ENCODE data around the gene DZIP1L.

The DZIP1L gene

DNA sequence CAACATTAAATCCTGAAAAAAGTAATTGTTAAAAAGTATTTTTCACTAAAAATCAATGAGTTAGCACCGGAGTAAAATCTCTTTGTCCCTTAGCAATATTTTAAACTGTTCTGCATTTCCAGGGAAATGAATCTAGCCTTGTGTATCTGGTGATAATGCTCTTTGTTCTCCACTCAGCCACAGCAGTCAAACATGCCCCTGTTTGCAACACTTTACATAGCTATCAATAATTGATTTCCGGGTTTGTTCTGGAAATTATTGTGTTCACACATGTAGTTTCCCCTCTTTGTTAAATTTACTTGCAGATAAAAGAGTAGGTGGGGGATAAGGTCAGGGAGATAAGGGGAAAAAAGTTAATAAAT lies 20.4 kb upstream of the DZIP1L start:
- peak overlapping the region; percentile 12 for H3K27ac ChIP-seq (ENCODE audit: low read depth, low read length)
- peaks cover under 1% of the 10 kb centered on the region; the same call in 1 of the 2 replicates for H3K4me1 ChIP-seq (ENCODE audit: control insufficient read depth, insufficient read depth, low read length)
- no peak overlapping the region for H3K9ac ChIP-seq (ENCODE audit: low read depth, low read length)
- no peak overlapping the region for H3K4me3 ChIP-seq (ENCODE audit: low read depth, low read length)
- no peaks in the 10 kb centered on the region for H3K36me3 ChIP-seq (ENCODE audit: control insufficient read depth, insufficient read depth, low read length)
- no peaks in the 10 kb centered on the region for H3K9me3 ChIP-seq (ENCODE audit: control insufficient read depth, insufficient read depth, low read length)
- H3K27me3 ChIP-seq (ENCODE audit: control insufficient read depth, insufficient read depth, low read length) = no peaks in the 10 kb centered on the region

GRCh38 chr3:138135146-138135832 lies 19.9 kb upstream of the DZIP1L start:
- no peaks in the 10 kb centered on the region for H3K9me3 ChIP-seq (ENCODE audit: control insufficient read depth, insufficient read depth, low read length)
- H3K4me3 ChIP-seq (ENCODE audit: low read depth, low read length) = no peak overlapping the region
- peak overlapping the region; percentile 12 for H3K27ac ChIP-seq (ENCODE audit: low read depth, low read length)
- H3K9ac ChIP-seq (ENCODE audit: low read depth, low read length) = no peak overlapping the region
- no peaks in the 10 kb centered on the region for H3K4me1 ChIP-seq (ENCODE audit: control insufficient read depth, insufficient read depth, low read length)
- no peaks in the 10 kb centered on the region for H3K36me3 ChIP-seq (ENCODE audit: control insufficient read depth, insufficient read depth, low read length)
- no peaks in the 10 kb centered on the region for H3K27me3 ChIP-seq (ENCODE audit: control insufficient read depth, insufficient read depth, low read length)

DNA sequence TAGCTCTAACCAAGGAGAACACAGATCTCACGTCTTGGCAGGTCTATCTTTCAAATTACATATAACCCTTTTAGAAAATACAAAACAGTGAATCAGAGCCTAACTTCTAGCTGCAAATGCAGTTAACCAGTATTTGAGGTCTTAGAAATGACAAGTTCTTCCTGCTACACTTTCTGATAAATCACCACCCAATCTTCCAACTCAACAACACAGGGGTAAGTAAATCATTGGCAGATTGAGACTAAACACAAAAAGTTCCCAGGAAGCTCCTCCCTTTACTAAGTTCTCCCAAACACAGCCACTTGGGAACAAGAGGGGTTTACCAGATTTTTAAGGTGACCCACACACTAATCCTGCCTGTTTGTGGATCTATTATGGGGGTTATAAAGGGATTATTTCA lies 16.8 kb upstream of the DZIP1L start, which contains the start of gene A4GNT:
A4GNT (minus strand) TSS at position 152 of the 400 bp plus-strand sequence. CDS start 1,134 bp downstream, outside the sequence.
- Histone ChIP-seq H3K4me3 (ENCODE audit: low read depth, low read length) (no peak within 1 kb of the TSS), H3K36me3 (ENCODE audit: control insufficient read depth, insufficient read depth, low read length) (no peaks in the 10 kb centered on the region), H3K4me1 (ENCODE audit: control insufficient read depth, insufficient read depth, low read length) (no peaks in the 10 kb centered on the region), H3K9ac (ENCODE audit: low read depth, low read length) (no peak within 1 kb of the TSS), H3K9me3 (ENCODE audit: control insufficient read depth, insufficient read depth, low read length) (no peaks in the 10 kb centered on the region), H3K27ac (ENCODE audit: low read depth, low read length) (no peak within 1 kb of the TSS), H3K27me3 (ENCODE audit: control insufficient read depth, insufficient read depth, low read length) (no peaks in the 10 kb centered on the region)

- H3K4me1 ChIP-seq (ENCODE audit: control insufficient read depth, insufficient read depth, low read length) = no peaks in the 10 kb centered on the region
- no peak overlapping the region for H3K9ac ChIP-seq (ENCODE audit: low read depth, low read length)
- no peak overlapping the region for H3K27ac ChIP-seq (ENCODE audit: low read depth, low read length)
- H3K4me3 ChIP-seq (ENCODE audit: low read depth, low read length) = no peak overlapping the region
- H3K9me3 ChIP-seq (ENCODE audit: control insufficient read depth, insufficient read depth, low read length) = no peaks in the 10 kb centered on the region
- no peaks in the 10 kb centered on the region for H3K36me3 ChIP-seq (ENCODE audit: control insufficient read depth, insufficient read depth, low read length)
- H3K27me3 ChIP-seq (ENCODE audit: control insufficient read depth, insufficient read depth, low read length) = no peaks in the 10 kb centered on the region
Measured at GRCh38 chr3:138127636-138128365, 12.4 kb upstream of the DZIP1L start.

- Histone ChIP-seq H3K4me1 (ENCODE audit: control insufficient read depth, insufficient read depth, low read length) (no peaks in the 10 kb centered on the region), H3K9ac (ENCODE audit: low read depth, low read length) (no peak overlapping the region), H3K36me3 (ENCODE audit: control insufficient read depth, insufficient read depth, low read length) (no peaks in the 10 kb centered on the region), H3K9me3 (ENCODE audit: control insufficient read depth, insufficient read depth, low read length) (no peaks in the 10 kb centered on the region), H3K27me3 (ENCODE audit: control insufficient read depth, insufficient read depth, low read length) (no peaks in the 10 kb centered on the region), H3K27ac (ENCODE audit: low read depth, low read length) (no peak overlapping the region), H3K4me3 (ENCODE audit: low read depth, low read length) (no peak overlapping the region)
Measured at GRCh38 chr3:138125548-138126221, 10.3 kb upstream of the DZIP1L start.

DNA sequence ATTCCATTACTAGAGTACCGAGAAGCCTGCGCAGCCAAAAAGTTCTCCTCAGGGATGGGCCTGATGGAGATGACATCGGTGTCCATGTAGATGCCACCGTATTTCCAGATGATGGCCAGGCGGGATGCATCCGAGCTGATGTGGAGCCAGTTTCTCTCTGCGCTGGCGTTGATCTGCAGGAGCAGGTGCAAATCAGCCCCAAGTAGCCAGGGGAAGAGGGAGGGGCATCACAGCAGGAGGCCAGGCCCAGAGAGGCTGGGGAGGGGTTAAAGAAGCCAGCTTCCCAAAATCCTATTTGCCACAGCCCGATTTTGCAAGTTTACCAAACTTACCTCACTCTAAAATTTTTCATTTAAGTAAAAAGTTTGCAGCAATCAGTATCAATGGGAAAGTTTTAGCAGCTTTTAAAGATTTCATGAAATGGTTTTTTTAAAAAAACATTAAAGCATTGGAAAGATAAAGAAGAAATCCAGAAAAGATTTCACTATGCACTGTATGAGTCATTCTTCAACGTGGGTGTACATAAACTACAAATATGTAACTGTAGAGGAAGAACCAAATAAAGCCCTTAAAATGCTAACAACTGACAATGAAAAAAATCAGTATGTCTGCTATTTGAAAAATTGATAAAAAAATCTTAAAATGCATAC lies 9.4 kb upstream of the DZIP1L start:
- Histone ChIP-seq H3K36me3 (ENCODE audit: control insufficient read depth, insufficient read depth, low read length) (no peaks in the 10 kb centered on the region), H3K9ac (ENCODE audit: low read depth, low read length) (no peak overlapping the region), H3K27me3 (ENCODE audit: control insufficient read depth, insufficient read depth, low read length) (no peaks in the 10 kb centered on the region), H3K4me1 (ENCODE audit: control insufficient read depth, insufficient read depth, low read length) (no peaks in the 10 kb centered on the region), H3K27ac (ENCODE audit: low read depth, low read length) (no peak overlapping the region), H3K9me3 (ENCODE audit: control insufficient read depth, insufficient read depth, low read length) (no peaks in the 10 kb centered on the region), H3K4me3 (ENCODE audit: low read depth, low read length) (no peak overlapping the region)

DNA sequence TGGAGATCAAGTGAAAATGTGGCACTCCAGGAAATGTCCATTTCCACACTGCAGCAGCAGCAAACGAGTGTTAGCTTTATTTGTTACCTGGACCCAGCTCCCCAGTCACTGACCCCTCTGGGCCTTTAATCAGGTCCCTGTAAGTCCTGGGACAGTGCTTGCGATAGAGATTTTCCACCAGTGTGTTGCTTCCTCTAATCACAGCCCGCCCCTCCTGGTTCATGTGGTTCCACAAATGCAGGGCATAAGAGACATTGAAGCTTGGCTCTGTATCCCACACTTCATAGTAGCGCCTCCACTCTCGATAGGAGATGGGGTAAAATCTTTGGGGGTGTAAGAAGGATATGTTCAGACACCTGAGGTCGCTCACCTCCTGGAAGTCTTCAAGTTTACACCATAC lies 8.8 kb upstream of the DZIP1L start:
- no peak overlapping the region for H3K4me3 ChIP-seq (ENCODE audit: low read depth, low read length)
- no peak overlapping the region for H3K27ac ChIP-seq (ENCODE audit: low read depth, low read length)
- H3K27me3 ChIP-seq (ENCODE audit: control insufficient read depth, insufficient read depth, low read length) = no peaks in the 10 kb centered on the region
- H3K36me3 ChIP-seq (ENCODE audit: control insufficient read depth, insufficient read depth, low read length) = no peaks in the 10 kb centered on the region
- H3K4me1 ChIP-seq (ENCODE audit: control insufficient read depth, insufficient read depth, low read length) = no peaks in the 10 kb centered on the region
- H3K9me3 ChIP-seq (ENCODE audit: control insufficient read depth, insufficient read depth, low read length) = no peaks in the 10 kb centered on the region
- H3K9ac ChIP-seq (ENCODE audit: low read depth, low read length) = no peak overlapping the region

DNA sequence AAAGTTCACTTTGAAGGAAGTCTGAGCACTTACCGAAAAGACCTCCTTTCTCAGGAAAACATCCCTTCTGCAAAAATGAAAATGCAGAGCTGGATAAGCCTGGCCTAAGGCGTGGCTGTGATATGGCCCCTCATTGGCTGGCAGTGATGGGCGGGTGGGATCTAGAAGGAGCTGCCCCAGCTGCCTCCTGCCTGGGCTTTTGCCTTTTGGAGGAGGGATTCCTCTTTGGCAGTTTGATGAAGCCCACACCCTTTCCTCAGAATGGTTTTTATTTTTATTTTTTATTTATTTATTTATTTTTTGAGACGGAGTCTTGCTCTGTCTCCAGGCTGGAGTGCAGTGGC lies 4.0 kb upstream of the DZIP1L start:
- H3K9ac ChIP-seq (ENCODE audit: low read depth, low read length) = no peak overlapping the region
- H3K4me1 ChIP-seq (ENCODE audit: control insufficient read depth, insufficient read depth, low read length) = peaks cover 9% of the 10 kb centered on the region
- 0 out of 2 replicates have a peak, but pooled peaks cover 3% of the 10 kb centered on the region for H3K27me3 ChIP-seq (ENCODE audit: control insufficient read depth, insufficient read depth, low read length)
- H3K9me3 ChIP-seq (ENCODE audit: control insufficient read depth, insufficient read depth, low read length) = no peaks in the 10 kb centered on the region
- H3K27ac ChIP-seq (ENCODE audit: low read depth, low read length) = no peak overlapping the region
- no peak overlapping the region for H3K4me3 ChIP-seq (ENCODE audit: low read depth, low read length)
- no peaks in the 10 kb centered on the region for H3K36me3 ChIP-seq (ENCODE audit: control insufficient read depth, insufficient read depth, low read length)

- no peak overlapping the region for H3K27ac ChIP-seq (ENCODE audit: low read depth, low read length)
- H3K4me3 ChIP-seq (ENCODE audit: low read depth, low read length) = no peak overlapping the region
- H3K36me3 ChIP-seq (ENCODE audit: control insufficient read depth, insufficient read depth, low read length) = no peaks in the 10 kb centered on the region
Measured at GRCh38 chr3:138118612-138119422, 3.4 kb upstream of the DZIP1L start.

GRCh38 chr3:138114431-138114918 lies 933 bp downstream of the DZIP1L start:
- Histone ChIP-seq H3K27ac (ENCODE audit: low read depth, low read length) (peak overlapping the region; percentile 87), H3K27me3 (ENCODE audit: control insufficient read depth, insufficient read depth, low read length) (0 out of 2 replicates have a peak, but pooled peaks cover 3% of the 10 kb centered on the region), H3K36me3 (ENCODE audit: control insufficient read depth, insufficient read depth, low read length) (no peaks in the 10 kb centered on the region), H3K4me1 (ENCODE audit: control insufficient read depth, insufficient read depth, low read length) (peaks cover 21% of the 10 kb centered on the region), H3K9ac (ENCODE audit: low read depth, low read length) (peak overlapping the region; percentile 67), H3K4me3 (ENCODE audit: low read depth, low read length) (peak overlapping the region; percentile 89), H3K9me3 (ENCODE audit: control insufficient read depth, insufficient read depth, low read length) (no peaks in the 10 kb centered on the region)

More at GRCh38 chr3:138118612-138119422, 3.4 kb upstream of the DZIP1L start:
- Histone ChIP-seq H3K27me3 (ENCODE audit: control insufficient read depth, insufficient read depth, low read length) (0 out of 2 replicates have a peak, but pooled peaks cover 3% of the 10 kb centered on the region), H3K9ac (ENCODE audit: low read depth, low read length) (no peak overlapping the region), H3K4me1 (ENCODE audit: control insufficient read depth, insufficient read depth, low read length) (peaks cover 15% of the 10 kb centered on the region), H3K9me3 (ENCODE audit: control insufficient read depth, insufficient read depth, low read length) (no peaks in the 10 kb centered on the region)

Measured in HUES48 (cell line).